SH-SY5Y (cell line): ENCODE data around the gene RIC8B.

Experiments used
- GATA2 ChIP-seq: IDR thresholded peaks from 2 replicates; pipeline ENCODE4 v1.6.1; 2011; ENCODE audit warnings: mild to moderate bottlenecking, low read depth, low read length
- GATA3 ChIP-seq: IDR thresholded peaks from 2 replicates; pipeline ENCODE4 v1.6.1; 2011; ENCODE audit warnings: low read depth, mild to moderate bottlenecking, low read length, moderate library complexity

DNA sequence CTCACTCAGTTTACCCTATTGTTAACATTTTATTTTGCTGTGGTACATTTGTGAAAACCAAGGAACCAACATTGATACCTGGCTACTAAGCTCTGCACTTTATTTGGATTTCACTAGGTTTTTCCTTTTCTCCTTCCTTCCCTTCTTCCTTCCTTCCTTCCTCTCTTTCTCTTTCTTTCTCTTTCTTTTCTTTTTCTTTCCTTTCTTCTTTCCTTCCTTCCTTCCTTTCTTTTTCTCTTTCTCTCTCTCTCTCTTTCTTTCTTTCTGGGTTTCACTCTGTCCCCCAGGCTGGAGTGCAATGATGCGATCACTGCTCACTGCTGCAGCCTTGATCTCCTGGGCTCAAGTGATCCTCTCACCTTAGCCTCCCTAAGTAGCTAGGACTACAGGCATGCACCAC is 152.2 kb downstream of the RIC8B start:
- TF ChIP-seq GATA2 (no peak), GATA3 (no peak)
